ENCODE results near the gene SPINK2. TPM values are rescaled to one million over a fixed set of nuclear protein-coding genes. Genes with fewer than 3 reads are reported as not detected.

Gene SPINK2, protein sequence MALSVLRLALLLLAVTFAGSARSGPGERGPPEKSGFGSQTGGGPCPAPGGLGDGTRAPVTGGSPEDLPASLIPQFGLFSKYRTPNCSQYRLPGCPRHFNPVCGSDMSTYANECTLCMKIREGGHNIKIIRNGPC
- not detected for total RNA-seq
- long read RNA-seq: 0 reads

DNA sequence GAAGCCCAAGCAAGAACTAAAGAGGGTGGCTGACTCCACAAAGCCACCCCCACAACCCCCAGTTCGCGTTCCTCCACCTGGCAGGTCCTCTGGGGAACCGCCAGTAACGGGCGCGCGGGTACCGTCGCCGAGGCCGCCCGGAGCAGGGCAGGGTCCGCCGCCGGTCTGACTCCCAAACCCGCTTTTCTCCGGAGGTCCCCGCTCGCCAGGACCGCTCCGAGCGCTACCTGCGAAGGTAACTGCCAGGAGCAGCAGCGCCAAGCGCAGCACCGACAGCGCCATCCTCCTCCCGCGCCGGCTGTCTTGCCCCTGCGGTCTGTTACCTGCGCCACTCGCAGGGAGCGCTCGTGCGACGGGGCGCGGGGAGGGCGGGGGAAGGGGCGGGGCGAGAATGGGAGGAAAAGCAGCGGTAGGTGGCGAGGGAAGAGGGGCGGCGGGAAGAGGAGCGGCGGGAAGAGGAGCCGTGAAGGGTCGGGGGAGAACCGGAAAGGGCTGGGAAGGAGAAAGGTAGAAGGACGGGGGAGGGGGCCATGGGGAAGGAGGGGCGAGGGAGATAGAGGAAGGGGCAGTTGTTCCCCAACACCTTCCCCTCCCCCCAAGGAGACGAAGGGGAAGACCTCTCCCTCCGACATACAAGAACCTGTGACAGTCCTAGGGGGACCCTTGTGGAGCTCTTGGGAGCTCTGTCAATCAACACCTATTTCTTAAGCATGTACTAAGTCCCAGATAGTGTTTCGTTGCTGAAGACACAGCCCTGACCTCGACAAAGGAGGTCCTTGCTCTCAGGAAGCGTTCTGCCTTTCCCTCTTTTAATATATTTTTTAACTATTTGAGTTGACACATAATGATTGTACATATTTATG, at the start of gene SPINK2:
Gene SPINK2 (minus strand): TSS at position 321 of the 863 bp plus-strand sequence. CDS start 39 bp downstream, at position 282.
- DNase-seq (ENCODE audit: missing footprints) (no peak), ATAC-seq (no peak)
- intact Hi-C loops (cut with DNase I): no loop called here

DNA sequence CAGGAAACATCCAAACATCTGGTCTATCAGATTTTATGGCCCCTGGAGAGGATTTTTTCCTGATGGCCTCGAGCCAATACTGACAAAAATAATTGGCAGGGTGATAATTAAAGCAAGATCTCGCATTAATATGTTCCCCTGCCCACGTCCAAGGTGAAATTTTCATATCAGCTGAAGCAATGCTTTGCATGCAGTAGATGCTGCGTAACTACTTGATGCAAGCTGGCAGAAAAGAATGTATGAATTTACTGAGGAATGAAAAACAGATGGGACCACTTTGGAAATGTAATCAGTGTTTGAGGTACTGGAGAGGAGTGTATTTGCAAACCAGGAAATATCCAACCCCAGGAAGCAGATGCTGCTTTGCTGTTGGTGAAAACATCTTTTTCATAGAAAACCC, 49.4 kb upstream of the SPINK2 start:
- DNase-seq (ENCODE audit: missing footprints) (no peak), ATAC-seq (no peak)
- intact Hi-C loops (cut with DNase I): no loop called here

DNA sequence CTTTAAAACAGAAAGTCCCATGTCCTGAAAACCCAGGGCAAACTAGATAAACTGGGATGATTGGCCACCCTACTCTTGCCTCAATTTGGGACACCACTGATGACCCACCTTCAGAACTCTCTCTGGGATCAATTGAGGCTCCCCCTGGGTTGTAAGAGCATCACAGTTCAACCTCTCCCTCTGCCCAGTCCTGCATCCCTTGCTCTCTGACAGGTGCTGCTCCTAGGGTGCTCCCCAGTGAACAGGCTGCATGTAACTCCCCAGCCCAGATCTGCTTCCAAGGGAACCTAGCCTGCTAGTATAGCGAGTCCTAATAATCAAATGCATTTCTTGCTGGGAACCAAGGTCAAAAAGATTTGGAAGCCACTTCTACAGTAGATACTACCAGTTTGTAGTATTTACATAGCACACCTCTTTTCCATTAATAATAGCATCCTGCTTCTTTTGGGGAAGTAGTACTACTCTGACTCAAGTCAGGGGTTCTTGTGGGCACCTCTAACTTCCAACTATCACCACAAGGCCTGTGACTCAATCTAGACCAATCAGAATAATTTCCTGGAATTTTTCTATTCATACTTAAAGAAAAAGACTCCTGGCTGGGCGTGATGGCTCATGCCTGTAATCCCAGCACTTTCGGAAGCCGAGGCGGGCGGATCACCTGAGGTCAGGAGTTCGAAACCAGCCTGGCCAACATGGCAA, 42.1 kb upstream of the SPINK2 start:
- ATAC-seq: no peak
- DNase-seq (ENCODE audit: missing footprints): no peak
- intact Hi-C loops (cut with DNase I): no loop called here

DNA sequence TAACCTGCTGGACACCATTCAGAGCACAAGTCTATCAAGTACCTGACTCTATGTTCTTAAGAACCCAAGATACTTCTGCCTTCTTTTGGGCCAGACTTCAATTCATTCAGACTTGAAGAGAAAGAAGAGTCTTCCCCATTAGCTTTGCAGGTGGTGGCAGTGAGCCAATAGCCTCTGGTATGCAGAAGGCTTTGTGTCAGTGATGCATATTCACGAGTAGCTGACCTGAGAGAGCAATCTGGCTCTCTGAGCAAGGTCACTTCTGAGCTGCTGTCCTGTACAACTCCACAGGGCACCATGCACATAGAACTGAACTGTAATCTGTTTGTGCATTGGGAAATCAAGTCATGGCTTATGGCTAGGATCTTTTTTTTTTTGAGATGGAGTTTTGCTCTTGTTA, 39.9 kb upstream of the SPINK2 start:
- DNase-seq (ENCODE audit: missing footprints) (no peak), ATAC-seq (no peak)
- intact Hi-C loops (cut with DNase I): no loop called here

DNA sequence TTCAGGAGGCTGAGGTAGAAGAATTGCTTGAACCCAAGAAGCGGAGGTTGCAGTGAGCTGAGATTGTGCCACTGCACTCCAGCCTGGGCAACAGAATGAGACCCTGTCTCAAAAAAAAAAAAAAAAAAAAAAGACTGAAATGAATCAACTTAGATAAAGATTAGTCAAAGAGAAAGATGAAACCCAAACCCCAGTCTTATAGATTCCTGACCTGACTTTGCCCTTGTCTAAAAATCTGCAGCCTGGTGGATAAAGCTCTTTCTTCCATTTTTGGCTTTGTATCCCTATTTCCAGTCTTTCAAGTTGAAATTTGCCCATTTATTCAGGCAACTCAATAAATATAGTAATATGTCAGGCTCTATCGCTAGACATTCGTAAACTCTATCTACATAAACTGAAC, 39.3 kb upstream of the SPINK2 start:
- intact Hi-C loops (cut with DNase I): no loop called here
- ATAC-seq (no peak), DNase-seq (ENCODE audit: missing footprints) (no peak)

DNA sequence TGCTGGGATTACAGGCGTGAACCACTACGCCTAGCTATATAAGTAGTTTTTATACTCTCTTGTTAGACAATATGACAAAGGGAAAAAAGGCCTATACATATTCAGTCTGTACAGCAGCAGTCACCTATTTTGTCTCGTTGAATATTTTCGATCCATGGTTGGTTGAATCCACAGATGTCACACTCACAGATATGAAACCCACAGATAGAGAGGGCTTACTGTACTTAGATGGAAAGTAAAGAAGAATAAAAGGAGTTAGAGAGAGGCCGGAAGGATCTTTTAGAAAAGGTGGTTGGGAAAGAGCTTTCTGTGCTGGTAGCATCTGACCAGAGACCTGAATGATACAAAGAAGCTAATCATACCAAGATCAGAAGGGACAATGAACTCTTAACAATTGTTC, 38.3 kb upstream of the SPINK2 start:
- DNase-seq (ENCODE audit: missing footprints) (no peak), ATAC-seq (no peak)
- intact Hi-C loops (cut with DNase I): no loop called here

DNA sequence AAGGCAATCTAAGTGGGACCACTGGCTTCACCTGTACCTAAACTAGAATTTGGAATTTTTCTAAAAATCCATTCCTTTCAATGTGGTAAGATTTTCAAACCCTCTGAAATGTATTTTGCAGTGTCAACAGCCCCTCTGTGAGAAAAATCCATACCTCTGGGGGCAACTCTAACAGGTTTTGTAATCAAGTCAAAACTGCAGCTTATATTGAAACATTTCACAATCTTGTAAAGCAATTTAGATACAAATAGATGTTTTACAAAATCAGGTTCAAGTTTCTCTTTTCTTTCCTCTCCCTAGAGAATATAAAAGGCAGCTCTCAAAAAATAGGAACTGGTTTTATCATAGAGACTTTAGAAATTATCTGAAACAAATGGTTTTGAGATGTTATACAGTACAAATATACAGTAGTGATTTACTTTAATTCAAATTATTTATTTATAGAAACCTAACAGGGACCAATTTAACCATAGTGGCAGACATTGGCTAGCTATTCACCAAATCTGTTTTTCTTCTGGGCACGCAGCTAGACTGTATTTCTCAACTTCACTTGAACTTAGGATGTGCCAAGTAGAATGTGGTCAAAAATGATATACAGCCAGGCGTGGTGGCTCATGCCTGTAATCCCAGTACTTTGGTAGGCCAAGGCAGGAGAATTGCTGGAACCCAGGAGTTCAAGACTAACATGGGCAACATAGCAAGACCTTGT, 36.3 kb upstream of the SPINK2 start:
- intact Hi-C loops (cut with DNase I): no loop called here
- DNase-seq (ENCODE audit: missing footprints): no peak
- peak; percentile 28 for ATAC-seq

DNA sequence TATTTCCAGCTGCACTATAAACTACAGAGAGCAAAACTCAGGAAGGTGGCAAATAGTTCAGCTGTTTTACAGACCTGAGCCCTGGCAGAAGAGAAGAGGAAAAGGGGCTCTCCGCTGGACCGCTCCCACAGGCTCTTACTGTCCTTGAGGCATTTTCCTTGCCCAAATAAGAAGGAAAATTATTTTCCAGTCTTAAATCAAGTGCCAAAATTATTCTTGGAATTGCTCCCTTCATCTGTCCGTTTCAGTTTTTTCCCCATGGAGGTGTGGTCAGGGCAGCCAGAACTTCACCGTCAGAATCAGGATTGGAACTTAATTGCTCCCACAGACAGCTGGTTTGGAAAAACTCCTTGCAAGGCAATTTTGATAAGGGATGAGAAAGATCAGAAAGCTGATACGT, 35.2 kb upstream of the SPINK2 start:
- DNase-seq (ENCODE audit: missing footprints) (no peak), ATAC-seq (no peak)
- intact Hi-C loops (cut with DNase I): no loop called here

DNA sequence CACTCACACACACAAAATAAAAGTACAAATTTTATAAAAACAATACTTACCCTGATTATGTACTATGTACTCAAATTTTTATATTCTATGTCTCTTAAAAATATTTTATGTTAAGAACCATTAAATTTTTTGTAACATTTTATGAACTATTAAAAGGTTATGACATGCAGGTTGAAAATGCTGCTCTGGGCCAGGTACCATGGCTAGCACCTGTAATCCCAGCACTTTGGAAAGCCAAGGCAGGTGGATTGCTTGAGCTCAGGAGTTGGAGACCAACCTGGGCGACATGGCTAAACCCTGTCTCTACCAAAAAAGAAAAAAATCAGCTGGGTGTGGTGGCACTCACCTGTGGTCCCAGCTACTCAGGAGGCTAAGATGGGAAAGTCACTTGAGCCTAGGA, 29.4 kb upstream of the SPINK2 start:
- DNase-seq (ENCODE audit: missing footprints) (no peak), ATAC-seq (no peak)
- intact Hi-C loops (cut with DNase I): no loop called here

DNA sequence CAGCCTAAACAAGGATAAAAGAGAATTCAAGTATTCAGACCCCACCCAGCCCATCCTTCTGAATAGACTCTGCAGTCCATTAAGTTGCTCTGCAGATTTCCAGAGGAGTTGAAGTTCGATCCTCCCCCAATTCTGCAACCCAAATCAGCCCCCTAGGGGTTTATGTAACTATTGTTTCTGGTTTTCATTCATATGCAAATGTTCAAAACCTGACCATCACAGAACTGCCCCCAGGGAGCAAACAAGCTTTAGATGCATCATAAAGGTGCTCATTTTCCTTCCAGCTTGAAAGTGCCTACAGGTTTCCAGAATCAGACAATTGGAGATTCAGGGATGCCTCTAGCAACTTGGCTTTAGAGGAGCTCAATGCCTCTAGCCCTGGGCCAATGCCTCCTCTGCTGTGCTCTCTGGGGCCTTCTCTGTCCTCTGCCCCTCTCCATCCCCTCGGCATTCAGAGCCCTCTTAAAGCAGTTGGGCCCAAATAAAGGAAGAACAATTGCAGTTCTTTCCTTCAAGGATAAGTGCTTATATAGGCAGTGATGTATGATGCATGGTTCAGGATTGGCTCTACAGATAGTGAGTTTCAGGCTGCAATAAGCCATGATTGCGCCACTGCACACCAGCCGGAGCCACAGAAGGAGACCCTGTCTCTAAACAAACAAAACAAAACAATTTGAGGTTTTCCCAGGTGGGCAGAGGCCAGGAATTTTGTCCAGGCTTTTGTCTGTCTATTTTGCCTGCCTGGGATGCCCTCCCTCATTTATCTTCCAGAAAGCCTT, 23.5 kb upstream of the SPINK2 start:
- DNase-seq (ENCODE audit: missing footprints) (no peak), ATAC-seq (no peak)
- intact Hi-C loops (cut with DNase I): no loop called here

DNA sequence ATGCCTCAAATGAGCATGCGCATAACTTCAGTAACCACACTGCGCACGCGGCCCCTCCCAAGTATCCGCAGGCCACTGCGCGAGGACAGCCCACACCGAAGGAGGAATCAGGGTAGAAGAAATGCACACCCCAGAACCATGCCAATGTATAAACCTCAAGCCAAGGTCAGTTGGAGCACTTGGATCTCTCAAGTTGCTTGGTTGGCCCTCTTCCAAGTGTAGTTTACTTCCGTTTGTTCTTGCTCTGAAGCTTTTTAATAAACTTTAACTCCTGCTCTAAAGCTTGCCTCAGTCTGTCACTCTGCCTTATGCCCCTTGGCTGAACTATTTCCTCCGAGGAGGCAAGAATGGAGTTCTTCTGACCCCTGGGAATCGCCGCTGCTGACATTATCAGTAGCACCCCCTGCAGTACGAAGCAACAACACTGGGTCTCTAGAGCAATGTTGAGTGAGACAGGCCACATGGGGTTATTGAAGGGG, 22.0 kb upstream of the SPINK2 start:
- intact Hi-C loops (cut with DNase I): no loop called here
- no peak for ATAC-seq
- no peak for DNase-seq (ENCODE audit: missing footprints)

DNA sequence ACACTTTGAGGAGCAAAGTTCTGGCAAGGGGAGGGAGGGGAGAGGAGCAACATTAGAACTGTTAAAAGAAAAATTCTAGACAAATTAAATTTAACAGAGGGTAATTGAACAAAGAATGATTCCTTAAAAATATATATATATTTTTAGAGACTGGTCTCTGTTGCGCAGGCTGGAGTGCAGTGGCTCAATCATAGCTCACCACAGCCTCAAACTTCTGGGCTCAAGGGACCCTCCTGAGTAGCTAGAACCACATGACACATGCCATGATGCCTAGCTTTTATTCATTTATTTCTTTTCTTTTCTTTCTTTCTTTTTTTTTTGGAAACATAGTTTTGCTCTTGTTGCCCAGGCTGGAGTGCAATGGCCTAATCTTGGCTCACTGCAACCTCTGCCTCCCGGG, 19.1 kb upstream of the SPINK2 start:
- intact Hi-C loops (cut with DNase I): no loop called here
- DNase-seq (ENCODE audit: missing footprints) (no peak), ATAC-seq (no peak)

DNA sequence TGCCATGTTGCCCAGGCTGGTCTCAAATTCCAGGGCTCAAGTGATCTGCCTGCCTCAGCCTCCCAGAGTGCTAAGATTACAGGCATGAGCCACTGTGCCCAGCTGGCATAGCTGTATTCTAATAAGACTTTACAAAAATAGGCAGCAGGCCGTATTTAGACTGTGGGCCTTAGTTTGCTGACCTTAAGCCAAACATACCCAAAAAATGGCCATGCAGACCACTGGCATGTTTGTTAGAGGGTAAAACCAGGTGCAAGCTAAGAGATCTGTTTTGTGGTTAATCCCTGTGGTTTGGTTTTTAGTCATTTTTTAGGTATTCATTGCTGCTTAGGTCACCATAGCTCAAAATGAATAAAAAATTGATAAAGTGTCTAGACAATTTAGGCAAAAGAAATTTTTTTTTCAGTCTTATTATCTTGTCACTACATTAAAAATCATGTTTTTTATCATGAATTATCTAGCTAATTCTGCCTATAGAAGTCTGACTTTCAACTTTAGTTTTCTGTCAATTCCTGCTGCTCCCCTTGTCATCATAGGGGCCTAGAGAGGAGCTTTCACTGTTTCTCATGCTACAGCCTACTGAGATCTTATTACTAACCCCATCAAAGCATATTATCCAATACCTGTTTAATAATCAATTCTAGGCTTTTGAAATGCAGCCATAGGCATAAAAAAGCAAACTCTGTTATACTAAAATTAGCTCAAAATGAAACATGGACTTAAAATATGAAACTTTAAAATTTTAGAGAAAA, 7.5 kb upstream of the SPINK2 start:
- ATAC-seq: no peak
- DNase-seq (ENCODE audit: missing footprints): no peak
- intact Hi-C loops (cut with DNase I): no loop called here

DNA sequence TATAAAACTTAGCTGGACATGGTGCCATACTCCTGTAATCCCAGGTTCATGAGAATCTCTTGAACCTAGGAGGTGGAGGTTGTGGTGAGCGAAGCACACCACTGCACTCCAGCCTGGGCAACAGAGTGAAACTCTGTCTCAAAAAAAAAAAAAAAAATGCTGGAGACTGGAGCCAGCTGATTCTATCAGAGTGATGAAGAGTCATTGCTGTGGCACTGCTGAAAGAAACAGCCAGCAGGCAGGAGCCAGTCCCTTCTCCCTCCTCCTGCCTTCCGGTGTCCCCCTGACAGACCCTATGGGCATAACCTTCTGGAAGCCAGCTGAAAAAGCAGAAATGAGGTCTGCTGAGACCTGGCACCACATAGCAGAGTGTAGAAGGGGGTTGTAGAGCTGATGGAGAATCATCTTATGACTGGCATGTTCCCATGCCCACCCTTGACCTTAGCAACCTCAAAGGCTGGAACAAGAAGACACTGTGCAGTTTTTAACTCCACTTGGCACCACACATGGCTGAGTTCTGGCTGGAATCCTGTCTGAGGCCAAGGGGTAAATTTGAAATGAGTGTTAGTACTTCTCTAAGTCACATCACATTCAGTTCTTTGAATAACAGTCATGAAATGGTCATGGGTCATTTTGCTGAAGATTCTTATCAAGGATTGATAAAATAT, 2.6 kb upstream of the SPINK2 start:
- ATAC-seq (peak; percentile 62), DNase-seq (ENCODE audit: missing footprints) (no peak)
- intact Hi-C loops (cut with DNase I): no loop called here

DNA sequence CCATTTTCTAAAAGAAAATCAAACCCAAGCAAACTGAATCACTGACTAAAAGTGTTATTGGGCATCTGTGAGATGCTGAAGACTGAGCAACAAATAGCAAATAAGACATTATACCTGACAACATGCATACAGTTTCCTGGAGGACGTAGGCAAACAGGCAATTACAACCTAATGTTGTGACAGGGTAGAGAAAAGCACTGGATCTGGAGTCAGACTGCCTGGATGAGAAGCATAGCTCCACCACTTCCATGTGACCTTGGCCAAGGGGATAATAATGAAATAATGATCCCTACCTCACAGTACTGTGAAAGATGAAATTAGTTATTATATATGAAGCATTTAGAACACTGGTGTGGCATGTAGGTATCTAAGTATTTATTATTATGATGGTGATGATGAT, 2.7 kb downstream of the SPINK2 start:
- no peak for DNase-seq (ENCODE audit: missing footprints)
- intact Hi-C loops (cut with DNase I): no loop called here
- no peak for ATAC-seq

DNA sequence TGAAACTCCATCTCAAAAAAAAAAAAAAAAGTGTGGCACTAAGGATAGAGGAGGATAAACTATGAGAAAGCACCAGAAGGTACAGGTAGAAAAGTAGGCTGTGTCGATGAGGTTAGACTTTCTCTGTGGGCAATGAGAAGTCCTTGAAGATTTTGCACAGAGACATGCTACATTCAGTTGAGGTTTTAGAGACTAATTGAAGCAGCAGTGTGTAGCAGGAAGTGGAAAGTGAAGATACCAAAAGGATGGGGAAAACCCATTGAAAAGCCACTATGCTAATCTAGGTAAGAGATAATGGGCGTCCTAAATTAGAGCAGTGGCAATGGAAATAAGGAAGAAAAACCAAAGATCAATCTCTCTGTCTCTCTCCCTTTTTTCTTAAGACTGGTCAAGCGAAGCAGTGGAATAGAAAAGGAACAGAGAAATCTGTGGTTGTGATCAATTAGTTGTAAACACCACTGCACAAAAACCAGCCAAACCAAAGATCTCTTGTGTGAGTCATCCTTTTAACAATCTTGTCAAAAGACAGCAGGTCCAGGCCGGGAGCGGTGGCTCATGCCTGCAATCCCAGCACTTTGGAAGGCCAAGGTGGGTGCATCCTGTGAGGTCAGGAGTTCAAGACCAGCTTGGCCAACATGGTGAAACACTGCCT, 3.5 kb downstream of the SPINK2 start:
- ATAC-seq: no peak
- no peak for DNase-seq (ENCODE audit: missing footprints)
- intact Hi-C loops (cut with DNase I): no loop called here

DNA sequence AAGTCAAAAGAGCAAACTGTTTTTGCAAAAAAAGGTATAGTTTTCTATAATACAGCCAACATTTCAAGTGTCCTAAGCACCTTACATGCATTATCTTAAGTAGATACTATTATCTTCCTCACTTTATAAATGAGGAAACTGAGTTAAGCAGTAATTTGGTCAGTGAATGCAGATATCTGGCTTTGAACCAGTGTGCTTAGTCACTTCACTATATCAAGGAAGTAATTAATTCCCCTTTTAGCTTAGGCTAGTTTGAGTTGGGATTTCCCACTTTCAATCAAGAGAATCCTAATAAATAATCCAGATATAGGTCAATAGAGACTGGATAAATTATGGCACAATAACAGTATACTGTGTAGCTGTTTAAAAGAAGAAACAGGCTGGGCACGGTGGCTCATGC, 14.8 kb downstream of the SPINK2 start:
- intact Hi-C loops (cut with DNase I): no loop called here
- ATAC-seq: no peak
- no peak for DNase-seq (ENCODE audit: missing footprints)
